Mucosa of gallbladder (tissue), 1 donor: Measurements from ENCODE around the gene COPS4. TPM values are rescaled to one million over a fixed set of nuclear protein-coding genes. Genes with fewer than 3 reads are reported as not detected.
"Not testable (repeated sequence)": the region's sequence is repeated elsewhere in the genome, so short reads cannot be mapped to it uniquely, and the experiment has no call there.

Experiments used
- DNase-seq: peaks from one replicate; pipeline ENCODE4 v3.0.0-alpha.2; 2020; ENCODE audit warnings: low spot score
- total RNA-seq: library from RNA; stranded (reverse); gene quantifications from one replicate; pipeline ENCODE4 v1.2.1, GENCODE V29; 2021
- donor health status: DM: no; HTN: no; CAD: no.

COPS4 gene
- total RNA-seq: 31.5 TPM

GRCh38 chr4:83034630-83035494, at the start of gene COPS4:
TSS of gene COPS4 (plus strand) at chr4:83035183. CDS start at chr4:83035225, 42 bp downstream.
- DNase-seq: peak; percentile 99

GRCh38 chr4:82987519-82987918, 47.5 kb upstream of the COPS4 start:
- not testable (repeated sequence) for DNase-seq

- no peak for DNase-seq
Observed at GRCh38 chr4:82988323-82988832, 46.6 kb upstream of the COPS4 start.

GRCh38 chr4:82989575-82990429, 45.2 kb upstream of the COPS4 start:
- no peak for DNase-seq

- DNase-seq: no peak
Observed at GRCh38 chr4:82994834-82995233, 40.1 kb upstream of the COPS4 start.

- DNase-seq: no peak
Observed at GRCh38 chr4:82998898-82999297, 36.1 kb upstream of the COPS4 start.

- no peak for DNase-seq
Observed at GRCh38 chr4:83002329-83002728, 32.7 kb upstream of the COPS4 start.

- DNase-seq: not testable (repeated sequence)
Observed at GRCh38 chr4:83003044-83003791, 31.8 kb upstream of the COPS4 start.

- DNase-seq: no peak
Observed at GRCh38 chr4:83009529-83009928, 25.5 kb upstream of the COPS4 start.

GRCh38 chr4:83010111-83010521, 24.9 kb upstream of the COPS4 start:
- no peak for DNase-seq

- DNase-seq: peak; percentile 77
Observed at GRCh38 chr4:83010522-83011318, 24.3 kb upstream of the COPS4 start, which contains the start of gene LIN54. TSS of gene LIN54 (minus strand) at chr4:83010823. CDS start at chr4:82984844, 25,979 bp downstream.

- DNase-seq: no peak
Observed at GRCh38 chr4:83011689-83012199, 23.2 kb upstream of the COPS4 start.

GRCh38 chr4:83012200-83012686, 22.7 kb upstream of the COPS4 start:
- peak; percentile 18 for DNase-seq

GRCh38 chr4:83012687-83013419, 22.1 kb upstream of the COPS4 start:
- DNase-seq: peak; percentile 97

GRCh38 chr4:83013420-83013867, 21.5 kb upstream of the COPS4 start:
- no peak for DNase-seq

- no peak for DNase-seq
Observed at GRCh38 chr4:83013902-83014301, 21.1 kb upstream of the COPS4 start.

GRCh38 chr4:83019794-83020494, 15.0 kb upstream of the COPS4 start:
- DNase-seq: no peak

GRCh38 chr4:83022724-83023450, 12.1 kb upstream of the COPS4 start:
- no peak for DNase-seq
